ENCODE results near the gene INSIG1. TPM values are rescaled to one million over a fixed set of nuclear protein-coding genes. Genes with fewer than 3 reads are reported as not detected.

Gene INSIG1
- total and polyA plus RNA-seq, 10 donors: 15.8 to 61.8 (median 27.7) TPM

DNA sequence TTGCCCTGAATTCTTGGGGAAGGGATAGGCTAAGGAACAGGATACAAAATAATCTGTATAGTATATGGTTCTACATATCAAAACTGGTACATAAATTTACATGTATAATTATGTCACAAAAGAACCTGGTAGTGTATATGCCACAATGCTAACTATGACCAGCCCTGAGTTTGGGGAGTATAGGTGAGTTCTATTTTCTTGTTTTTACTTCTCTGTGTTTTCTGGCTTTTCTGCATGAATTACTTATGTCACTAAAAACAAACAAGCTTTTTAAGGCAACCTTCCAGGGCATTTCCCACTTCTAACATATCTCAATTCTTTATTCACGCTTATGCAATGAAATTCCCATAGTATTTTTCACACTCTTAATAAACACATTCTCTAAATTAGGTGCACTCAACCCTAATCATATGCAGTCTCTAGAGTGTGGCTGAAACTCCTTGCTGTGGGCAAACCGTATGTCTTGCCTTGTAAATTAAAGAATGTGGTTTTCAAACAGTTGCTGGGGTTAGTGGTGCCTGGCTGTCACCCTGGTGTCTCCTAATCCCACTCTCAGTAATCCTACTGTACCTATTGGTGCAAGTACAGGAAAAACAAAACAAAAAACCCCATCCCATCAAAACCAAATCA lies 14.0 kb upstream of the INSIG1 start:
- intact Hi-C loops (cut with DNase I; ENCODE audit: low total_unique reads): no loop called here
- H3K9me3 ChIP-seq: no peaks in the 10 kb centered on the region
- 28 to 48% (median 44%) methylated on average over 2 of the region's 2 CpGs for WGBS, 5 donors
- no peak overlapping the region for H3K4me3 ChIP-seq
- H3K27me3 ChIP-seq (replicated peaks in 1 of 7): peaks cover 0 to 28% (median 0%) of the 10 kb centered on the region in 7 donors
- DNase-seq: no peak
- no peak overlapping the region for H3K27ac ChIP-seq
- TF ChIP-seq POLR2AphosphoS5 (IDR thresholded peaks at IDR 0.05) (no peak), POLR2A (IDR thresholded peaks at IDR 0.05) (no peak)
- TF ChIP-seq, protein P1, sequence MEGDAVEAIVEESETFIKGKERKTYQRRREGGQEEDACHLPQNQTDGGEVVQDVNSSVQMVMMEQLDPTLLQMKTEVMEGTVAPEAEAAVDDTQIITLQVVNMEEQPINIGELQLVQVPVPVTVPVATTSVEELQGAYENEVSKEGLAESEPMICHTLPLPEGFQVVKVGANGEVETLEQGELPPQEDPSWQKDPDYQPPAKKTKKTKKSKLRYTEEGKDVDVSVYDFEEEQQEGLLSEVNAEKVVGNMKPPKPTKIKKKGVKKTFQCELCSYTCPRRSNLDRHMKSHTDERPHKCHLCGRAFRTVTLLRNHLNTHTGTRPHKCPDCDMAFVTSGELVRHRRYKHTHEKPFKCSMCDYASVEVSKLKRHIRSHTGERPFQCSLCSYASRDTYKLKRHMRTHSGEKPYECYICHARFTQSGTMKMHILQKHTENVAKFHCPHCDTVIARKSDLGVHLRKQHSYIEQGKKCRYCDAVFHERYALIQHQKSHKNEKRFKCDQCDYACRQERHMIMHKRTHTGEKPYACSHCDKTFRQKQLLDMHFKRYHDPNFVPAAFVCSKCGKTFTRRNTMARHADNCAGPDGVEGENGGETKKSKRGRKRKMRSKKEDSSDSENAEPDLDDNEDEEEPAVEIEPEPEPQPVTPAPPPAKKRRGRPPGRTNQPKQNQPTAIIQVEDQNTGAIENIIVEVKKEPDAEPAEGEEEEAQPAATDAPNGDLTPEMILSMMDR (IDR thresholded peaks at IDR 0.05 in 8 of 11, conservative IDR thresholded peaks at IDR 0.05 in 3 of 11): no peak
- no peaks in the 10 kb centered on the region for H3K36me3 ChIP-seq
- H3K4me1 ChIP-seq: peaks cover 0 to 47% (median 1%) of the 10 kb centered on the region in 6 donors

DNA sequence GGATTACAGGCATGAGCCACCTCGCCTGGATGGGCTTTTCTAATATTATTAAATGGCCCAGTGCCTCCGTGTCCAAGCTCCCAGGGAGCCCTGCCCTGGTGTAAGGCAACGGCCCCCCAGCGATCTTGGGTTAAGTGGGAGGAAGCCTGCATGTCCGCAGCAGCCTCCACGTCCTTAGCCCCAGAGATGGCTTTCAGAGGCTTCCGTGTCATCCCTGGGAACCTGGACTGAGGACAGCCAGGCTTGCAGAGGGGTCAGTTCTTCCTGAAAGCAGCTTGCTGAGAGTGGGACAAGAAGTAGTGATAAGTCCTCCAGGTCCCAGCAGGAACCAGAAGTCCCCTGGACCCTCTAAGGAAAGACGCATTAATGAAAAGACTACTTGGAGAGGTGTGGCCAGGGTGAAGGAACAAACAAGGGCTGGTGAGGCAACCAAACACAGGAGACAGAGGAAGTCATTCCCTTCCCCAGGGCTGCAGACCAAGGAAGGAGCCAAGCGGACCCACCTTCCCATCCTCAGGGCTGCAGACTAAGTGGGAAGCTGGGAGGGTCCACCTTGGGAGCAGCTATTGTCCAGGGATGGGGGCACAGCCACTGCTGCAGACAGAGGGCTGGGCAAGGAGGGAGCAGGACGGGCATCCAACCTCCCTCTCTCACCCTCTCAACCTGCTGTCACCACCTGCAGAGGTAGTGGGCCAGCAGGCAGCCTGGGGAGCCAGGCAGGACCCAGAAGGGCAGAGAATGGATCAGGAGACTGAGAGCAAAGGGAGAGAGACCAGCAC lies 13.0 kb upstream of the INSIG1 start:
- peaks cover 0 to 47% (median 1%) of the 10 kb centered on the region in 6 donors for H3K4me1 ChIP-seq
- TF ChIP-seq POLR2A (IDR thresholded peaks at IDR 0.05) (no peak), POLR2AphosphoS5 (IDR thresholded peaks at IDR 0.05) (no peak)
- TF ChIP-seq, protein P1 (IDR thresholded peaks at IDR 0.05 in 8 of 11, conservative IDR thresholded peaks at IDR 0.05 in 3 of 11): no peak
- H3K27me3 ChIP-seq (replicated peaks in 1 of 7): peaks cover 0 to 25% (median 0%) of the 10 kb centered on the region in 7 donors
- intact Hi-C loops (cut with DNase I; ENCODE audit: low total_unique reads): no loop called here
- H3K4me3 ChIP-seq: peak overlapping the region in 2 of 8 donors; percentile 6 to 26
- 79 to 91% (median 82%) methylated on average over 5 to 10 of the region's 10 CpGs for WGBS, 5 donors
- no peaks in the 10 kb centered on the region for H3K9me3 ChIP-seq
- no peak overlapping the region for H3K27ac ChIP-seq
- DNase-seq: no peak
- H3K36me3 ChIP-seq: no peaks in the 10 kb centered on the region

DNA sequence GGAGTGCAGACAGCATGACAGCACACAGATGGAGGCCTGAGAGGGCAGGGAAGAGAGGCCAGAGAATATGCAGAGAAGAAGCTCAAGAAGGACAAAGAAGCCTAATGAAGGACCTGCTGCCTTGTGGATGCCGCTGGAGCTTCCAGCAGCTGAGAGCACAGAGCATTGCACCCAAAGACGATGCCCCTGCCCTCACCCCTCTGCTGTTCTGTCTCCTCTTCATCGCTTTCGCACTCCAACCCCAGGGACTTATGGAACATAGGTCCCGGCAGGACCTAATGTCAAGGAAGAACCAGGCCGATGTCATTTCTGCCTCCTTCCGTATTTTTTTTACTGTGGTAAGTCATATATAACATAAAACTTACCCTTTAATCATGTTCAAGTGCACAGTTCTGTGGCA lies 12.3 kb upstream of the INSIG1 start:
- H3K9me3 ChIP-seq: no peaks in the 10 kb centered on the region
- TF ChIP-seq, protein P1 (IDR thresholded peaks at IDR 0.05 in 8 of 11, conservative IDR thresholded peaks at IDR 0.05 in 3 of 11): no peak
- no peak for TF ChIP-seq POLR2A (IDR thresholded peaks at IDR 0.05)
- TF ChIP-seq POLR2AphosphoS5 (IDR thresholded peaks at IDR 0.05): no peak
- DNase-seq: no peak
- H3K27ac ChIP-seq: no peak overlapping the region
- H3K4me1 ChIP-seq: peaks cover 0 to 47% (median 1%) of the 10 kb centered on the region in 6 donors
- H3K4me3 ChIP-seq: peak overlapping the region in 2 of 8 donors; percentile 6 to 26
- intact Hi-C loops (cut with DNase I; ENCODE audit: low total_unique reads): no loop called here
- 84 to 93% (median 87%) methylated on average over 7 of the region's 7 CpGs for WGBS, 5 donors
- H3K27me3 ChIP-seq (replicated peaks in 1 of 7): peaks cover 0 to 18% (median 0%) of the 10 kb centered on the region in 7 donors
- no peaks in the 10 kb centered on the region for H3K36me3 ChIP-seq

DNA sequence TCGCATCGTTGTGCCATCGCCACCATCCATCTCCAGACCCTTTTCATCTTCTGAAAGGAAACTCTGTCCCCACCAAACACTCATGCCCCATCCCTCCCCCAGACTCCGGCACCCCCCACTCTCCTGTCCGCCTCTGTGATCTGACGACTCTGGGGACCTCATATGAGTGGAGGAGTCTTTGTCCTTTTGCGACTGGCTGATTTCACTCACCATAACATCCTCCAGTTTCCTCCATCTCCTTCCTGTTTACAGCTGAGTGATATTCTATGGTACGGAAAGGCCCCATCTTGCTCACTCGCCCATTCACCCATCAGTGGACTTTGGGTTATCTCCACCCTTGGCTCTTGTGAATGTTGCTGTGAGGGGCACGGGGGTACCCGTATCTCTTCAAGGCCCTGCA lies 11.8 kb upstream of the INSIG1 start:
- intact Hi-C loops (cut with DNase I; ENCODE audit: low total_unique reads): no loop called here
- 56 to 63% (median 60%) methylated on average over 11 of the region's 11 CpGs for WGBS, 5 donors
- Histone ChIP-seq H3K27ac (no peak overlapping the region), H3K27me3 (replicated peaks in 1 of 7) (peaks cover 0 to 17% (median 0%) of the 10 kb centered on the region in 7 donors), H3K4me3 (peak overlapping the region in 1 of 8 donors; percentile 26), H3K4me1 (peaks cover 0 to 47% (median 1%) of the 10 kb centered on the region in 6 donors), H3K9me3 (no peaks in the 10 kb centered on the region), H3K36me3 (no peaks in the 10 kb centered on the region)
- TF ChIP-seq, protein P1 (IDR thresholded peaks at IDR 0.05 in 8 of 11, conservative IDR thresholded peaks at IDR 0.05 in 3 of 11): no peak
- TF ChIP-seq POLR2A (IDR thresholded peaks at IDR 0.05) (no peak), POLR2AphosphoS5 (IDR thresholded peaks at IDR 0.05) (no peak)
- no peak for DNase-seq
